Naive thymus-derived CD4-positive, alpha-beta T cell (primary cell): ENCODE measurements around the gene GRID2IP. TPM values are rescaled to one million over a fixed set of nuclear protein-coding genes. Genes with fewer than 3 reads are reported as not detected.

Experiments used
- ATAC-seq: fragments of 150-1000 bp; cut with Tn5 transposase; 2 replicates; pipeline ENCODE4 v1.10.0; 2021; ENCODE audit warnings: mild to moderate bottlenecking, moderate library complexity
- CTCF ChIA-PET: fragments of 350-600 bp; sonication (Branson Sonifier 250); formaldehyde crosslinking; loops from one replicate; lab custom pipeline; 2021; ENCODE audit warnings: antibody characterized with exemption; lab: Charles Lee
- POLR2A ChIA-PET: fragments of 350-600 bp; sonication (Branson Sonifier 250); formaldehyde crosslinking; loops from one replicate; lab custom pipeline; 2021; ENCODE audit warnings: antibody characterized with exemption, inconsistent platforms; lab: Charles Lee
- DNase-seq, 9 donors: peaks; one replicate each; pipeline versions ENCODE4 v3.0.0 to v3.0.0-alpha.2; 2020 to 2022; ENCODE audit warnings: mixed read lengths in 1 of 9
- H3K27ac ChIP-seq: one replicate; pipeline ENCODE4 v1.7.0; 2013; ENCODE audit warnings: mild to moderate bottlenecking, low read depth, low read length, moderate library complexity
- H3K27me3 ChIP-seq, 2 donors: one replicate each; pipeline ENCODE4 v1.7.0; 2013; ENCODE audit warnings: low read length in 2 of 2, mild to moderate bottlenecking in 2 of 2, moderate library complexity in 2 of 2; ENCODE audit not compliant: control insufficient read depth in 2 of 2, insufficient read depth in 2 of 2
- H3K36me3 ChIP-seq, 3 experiments: 1 replicate in 2 of 3; 2 replicates in 1 of 3; pipeline ENCODE4 v1.7.0; 2013; ENCODE audit warnings: low read length in 3 of 3, mild to moderate bottlenecking in 3 of 3, moderate library complexity in 1 of 3; ENCODE audit not compliant: insufficient read depth in 3 of 3, control insufficient read depth in 2 of 3
- H3K4me1 ChIP-seq, 2 donors: one replicate each; pipeline ENCODE4 v1.7.0; 2013; ENCODE audit warnings: low read length in 2 of 2, mild to moderate bottlenecking in 2 of 2, moderate library complexity in 1 of 2; ENCODE audit not compliant: control insufficient read depth in 2 of 2, insufficient read depth in 2 of 2
- H3K4me3 ChIP-seq: 2 replicates; pipeline ENCODE4 v1.7.0; 2013; ENCODE audit warnings: mild to moderate bottlenecking, low read length
- H3K9me3 ChIP-seq, 3 experiments: 1 replicate in 2 of 3; 2 replicates in 1 of 3; pipeline ENCODE4 v1.7.0; 2013; ENCODE audit warnings: low read length in 3 of 3; ENCODE audit not compliant: control insufficient read depth in 2 of 3
- H3K27ac Mint-ChIP-seq, 9 donors: one replicate each; pipeline ENCODE4 v1.8.0; 2020 to 2022; ENCODE audit warnings: mixed read lengths in 9 of 9, mild to moderate bottlenecking in 8 of 9, moderate library complexity in 5 of 9, inconsistent platforms in 2 of 9
- H3K27me3 Mint-ChIP-seq, 5 donors: one replicate each; pipeline ENCODE4 v1.8.0; 2021 to 2022; ENCODE audit warnings: mixed read lengths in 5 of 5, mild to moderate bottlenecking in 1 of 5
- H3K36me3 Mint-ChIP-seq, 5 donors: one replicate each; pipeline ENCODE4 v1.8.0; 2020 to 2022; ENCODE audit warnings: mixed read lengths in 5 of 5, mild to moderate bottlenecking in 3 of 5, inconsistent platforms in 1 of 5
- H3K4me1 Mint-ChIP-seq, 7 donors: one replicate each; pipeline ENCODE4 v1.8.0; 2020 to 2022; ENCODE audit warnings: mixed read lengths in 7 of 7, mild to moderate bottlenecking in 3 of 7, inconsistent platforms in 1 of 7
- H3K4me3 Mint-ChIP-seq, 10 donors: one replicate each; pipeline ENCODE4 v1.8.0; 2020 to 2022; ENCODE audit warnings: mild to moderate bottlenecking in 10 of 10, mixed read lengths in 10 of 10, moderate library complexity in 6 of 10, inconsistent platforms in 2 of 10
- H3K9me3 Mint-ChIP-seq, 11 donors: one replicate each; pipeline ENCODE4 v1.8.0; 2020 to 2022; ENCODE audit warnings: mixed read lengths in 11 of 11, mild to moderate bottlenecking in 4 of 11, inconsistent platforms in 1 of 11, moderate library complexity in 1 of 11
- intact Hi-C, 2 donors: fragments of 100-400 bp; cut with micrococcal nuclease; formaldehyde crosslinking; loops; one replicate each; pipeline ENCODE4 v1.15.1; 2023
- polyA plus RNA-seq, 2 donors: library from polyadenylated mRNA; unstranded; fragments of 300-500 nt; fragmentation: Illumina TruSeq; gene quantifications; one replicate each; pipeline ENCODE4 v1.2.3, GENCODE V29; 2021
- total RNA-seq, 6 experiments: library from RNA in 5 of 6; stranded (reverse) in 5 of 6; gene quantifications; 1 replicate in 5 of 6; 2 replicates in 1 of 6; pipeline ENCODE4 v1.2.3 and lab custom pipeline; 2021 to 2026

Gene GRID2IP
- total RNA-seq (1 to 10 TPM in 2 of 5 experiments, under 1 TPM in 2, not detected in 1; 0.24 to 1.5 (median 1.1) TPM), polyA plus RNA-seq (not detected), total RNA-seq (lab: John Stamatoyannopoulos, UW) (1.3 reads per million, percentile 2 among the genes with 10 or more reads in this experiment)

DNA sequence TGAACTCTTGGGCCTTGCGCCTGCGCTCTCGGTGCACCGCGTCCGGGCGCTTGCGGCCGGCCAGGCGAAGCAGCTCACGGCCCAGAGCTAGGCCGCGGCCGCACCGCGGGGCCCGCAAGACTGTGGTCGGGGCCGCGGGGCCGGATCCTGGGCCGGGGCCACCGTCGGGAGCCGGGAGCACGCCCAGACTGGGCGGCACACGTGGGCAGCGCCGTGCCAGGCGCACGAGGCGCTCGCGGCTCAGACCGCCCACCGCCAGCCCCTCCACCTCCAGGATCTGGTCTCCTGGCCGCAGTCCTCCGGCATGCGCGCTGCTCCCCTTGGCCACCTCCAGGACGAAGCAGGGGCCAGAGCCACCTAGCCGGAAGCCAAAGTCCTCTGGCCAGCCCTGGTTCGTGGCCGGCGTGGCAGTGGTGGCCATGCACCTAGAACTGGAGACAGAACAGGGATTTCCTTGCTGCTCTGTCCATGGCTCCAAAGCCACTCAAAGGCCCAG lies at the start of gene GRID2IP:
TSS of gene GRID2IP (minus strand) at position 446 of the 496 bp plus-strand sequence. CDS start at position 421, 25 bp downstream.
- H3K36me3 ChIP-seq, result no peaks in the 10 kb centered on the region
- DNase-seq (no peak), ATAC-seq (no peak)
- H3K27ac Mint-ChIP-seq, result no peak within 1 kb of the TSS
- intact Hi-C loops, result no loop called here
- no peak within 1 kb of the TSS for H3K4me3 Mint-ChIP-seq
- no peak within 1 kb of the TSS for H3K4me3 ChIP-seq
- CTCF ChIA-PET, result no interaction called here
- H3K27me3 Mint-ChIP-seq, result no peaks in the 10 kb centered on the region
- H3K36me3 Mint-ChIP-seq, result peaks cover 0 to 2% (median 0%) of the 10 kb centered on the region in 5 donors
- peaks cover 2 to 18% (median 14%) of the 10 kb centered on the region in 7 donors for H3K4me1 Mint-ChIP-seq
- no peaks in the 10 kb centered on the region for H3K9me3 ChIP-seq
- peaks cover 0 to 2% (median 0%) of the 10 kb centered on the region in 11 donors for H3K9me3 Mint-ChIP-seq
- POLR2A ChIA-PET, result no interaction called here
- H3K27me3 ChIP-seq, result no peaks in the 10 kb centered on the region
- no peak within 1 kb of the TSS for H3K27ac ChIP-seq
- peaks cover 0 to 11% of the 10 kb centered on the region in 2 donors for H3K4me1 ChIP-seq

DNA sequence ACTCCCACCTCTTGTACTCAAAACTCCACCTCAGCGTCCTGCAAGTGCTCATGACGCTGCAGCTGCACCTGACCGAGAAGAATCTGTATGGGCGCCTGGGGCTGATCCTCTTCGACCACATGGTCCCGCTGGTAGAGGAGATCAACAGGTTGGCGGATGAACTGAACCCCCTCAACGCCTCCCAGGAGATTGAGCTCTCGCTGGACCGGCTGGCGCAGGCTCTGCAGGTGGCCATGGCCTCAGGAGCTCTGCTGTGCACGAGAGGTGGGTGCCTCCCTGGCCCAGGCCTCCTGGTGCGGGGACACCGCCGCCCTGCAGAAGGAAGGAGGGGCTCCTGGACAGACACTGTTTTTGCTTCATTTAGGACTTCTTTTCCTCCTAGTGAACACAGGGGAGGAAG lies 48.8 kb upstream of the GRID2IP start:
- H3K36me3 Mint-ChIP-seq, result peaks cover 0 to 44% (median 16%) of the 10 kb centered on the region in 5 donors
- no peak overlapping the region for H3K4me3 Mint-ChIP-seq
- Histone ChIP-seq H3K27ac (no peak overlapping the region), H3K9me3 (no peaks in the 10 kb centered on the region), H3K36me3 (peaks cover 0 to 91% (median 18%) of the 10 kb centered on the region in 3 experiments), H3K4me3 (no peak overlapping the region), H3K4me1 (no peaks in the 10 kb centered on the region), H3K27me3 (no peaks in the 10 kb centered on the region)
- H3K27me3 Mint-ChIP-seq, result no peaks in the 10 kb centered on the region
- no peak for ATAC-seq
- DNase-seq, result no peak
- no peaks in the 10 kb centered on the region for H3K9me3 Mint-ChIP-seq
- ChIA-PET CTCF (interaction anchor here (0.5 to 1.4 kb wide), 4 partner anchors 9 to 757 kb away, joined by 3 to 5 read pairs (median 4); no protein-coding TSS in a partner anchor), POLR2A (no interaction called here)
- intact Hi-C loops, result no loop called here
- peaks cover 0 to 14% (median 7%) of the 10 kb centered on the region in 7 donors for H3K4me1 Mint-ChIP-seq
- no peak overlapping the region for H3K27ac Mint-ChIP-seq

DNA sequence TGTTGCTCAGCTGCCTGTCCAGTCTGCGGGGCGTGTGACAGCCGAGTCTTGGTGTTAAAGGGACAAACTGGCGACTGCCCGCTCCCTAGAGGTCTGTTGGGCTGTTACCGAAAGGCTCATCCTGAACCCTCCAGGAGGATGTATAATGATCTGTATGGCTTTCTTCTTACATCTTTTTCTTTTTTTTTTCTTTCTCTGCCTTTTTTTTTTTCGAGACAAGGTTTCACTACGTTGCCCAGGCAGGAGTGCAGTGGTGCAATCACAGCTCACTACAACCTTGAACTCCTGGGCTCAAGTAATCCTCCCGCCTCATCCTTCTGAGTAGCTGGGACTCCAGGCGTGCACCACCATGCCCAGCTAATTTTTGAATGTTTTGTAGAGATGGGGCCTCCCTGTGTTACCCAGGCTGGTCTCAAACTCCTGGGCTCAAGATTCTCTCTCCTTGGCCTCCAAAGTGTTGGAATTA lies 39.4 kb upstream of the GRID2IP start:
- CTCF ChIA-PET, result interaction anchor here (0.6 to 1.2 kb wide), 3 partner anchors 13 to 72 kb away, joined by 3 to 8 read pairs (median 3); partner anchors contain the start of gene ZDHHC4
- Mint-ChIP-seq H3K9me3 (peaks cover 0 to 7% (median 0%) of the 10 kb centered on the region in 11 donors), H3K27me3 (no peaks in the 10 kb centered on the region), H3K4me3 (peak overlapping the region; percentile 88 to 98 (median 94)), H3K27ac (peak overlapping the region; percentile 89 to 97 (median 94)), H3K4me1 (peaks cover 10 to 35% (median 18%) of the 10 kb centered on the region in 7 donors), H3K36me3 (peaks cover 0 to 23% (median 18%) of the 10 kb centered on the region in 5 donors)
- ATAC-seq (no peak), DNase-seq (peak in 1 of 9 donors; percentile 22)
- no peaks in the 10 kb centered on the region for H3K9me3 ChIP-seq
- POLR2A ChIA-PET, result interaction anchor here (0.9 to 2.3 kb wide), 10 partner anchors 10 to 768 kb away, joined by 3 to 14 read pairs (median 4); partner anchors contain the start of gene ZDHHC4
- peak overlapping the region; percentile 88 for H3K27ac ChIP-seq
- peaks cover 14 to 19% of the 10 kb centered on the region in 2 donors for H3K4me1 ChIP-seq
- intact Hi-C loops, result loop anchor here (1.0 to 5.0 kb wide), 8 partner anchors 13 to 734 kb away; partner anchors contain the start of genes ZDHHC4 (in 2 of the 2) and ZNF316 (in 1 of the 2)
- H3K36me3 ChIP-seq, result peaks cover 0 to 51% (median 19%) of the 10 kb centered on the region in 3 experiments
- no peaks in the 10 kb centered on the region for H3K27me3 ChIP-seq
- H3K4me3 ChIP-seq, result peak overlapping the region; percentile 77

DNA sequence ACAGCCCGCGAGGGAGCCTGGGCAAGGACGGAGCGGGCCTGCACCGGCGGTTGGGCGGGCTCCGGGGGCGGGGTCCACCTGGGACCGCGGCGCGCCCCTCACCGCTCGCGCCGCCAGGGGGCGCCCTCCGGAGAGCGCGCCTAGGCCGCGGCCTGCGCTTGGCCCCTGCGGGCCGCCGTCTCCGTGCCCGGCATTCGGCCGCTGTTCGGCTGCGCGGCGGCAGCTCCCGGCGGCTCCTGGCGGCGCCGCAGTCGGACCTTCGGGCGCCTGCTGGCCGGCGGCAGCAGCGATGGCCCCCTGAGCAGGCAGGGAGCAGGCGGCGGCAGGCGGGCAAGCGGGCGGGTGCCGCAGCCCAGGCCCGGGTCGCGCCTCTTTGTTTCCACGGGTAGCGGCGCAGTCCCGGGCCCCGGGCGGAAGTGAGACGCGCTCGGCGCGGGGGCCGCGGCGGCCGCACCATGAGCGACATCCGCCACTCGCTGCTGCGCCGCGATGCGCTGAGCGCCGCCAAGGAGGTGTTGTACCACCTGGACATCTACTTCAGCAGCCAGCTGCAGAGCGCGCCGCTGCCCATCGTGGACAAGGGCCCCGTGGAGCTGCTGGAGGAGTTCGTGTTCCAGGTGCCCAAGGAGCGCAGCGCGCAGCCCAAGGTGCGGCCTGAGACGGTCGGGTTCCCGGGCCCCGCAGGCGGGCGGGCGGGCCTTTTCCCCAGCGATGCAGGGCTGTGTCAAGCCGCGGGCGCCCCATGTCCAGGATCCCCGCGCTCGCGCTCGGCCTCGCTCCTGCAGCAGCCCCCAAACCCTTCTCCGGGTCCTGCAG lies 38.8 kb upstream of the GRID2IP start, which contains the start of gene INTS15:
TSS of gene INTS15 (plus strand) at position 193 of the 816 bp plus-strand sequence. CDS start at position 456, 263 bp downstream.
- no peaks in the 10 kb centered on the region for H3K27me3 ChIP-seq
- peaks cover 0 to 7% (median 0%) of the 10 kb centered on the region in 11 donors for H3K9me3 Mint-ChIP-seq
- DNase-seq (peak; percentile 72 to 95 (median 92)), ATAC-seq (peak; percentile 98)
- H3K27ac Mint-ChIP-seq, result peak within 1 kb of the TSS; percentile 90 to 97 (median 94)
- H3K4me3 ChIP-seq, result peak within 1 kb of the TSS; percentile 77
- ChIA-PET CTCF (interaction anchor here (0.6 to 2.3 kb wide), 4 partner anchors 12 to 71 kb away, joined by 3 to 8 read pairs (median 4); partner anchors contain the start of gene ZDHHC4), POLR2A (interaction anchor here (0.9 to 2.3 kb wide), 11 partner anchors 10 to 767 kb away, joined by 3 to 14 read pairs (median 4); partner anchors contain the start of gene ZDHHC4)
- H3K4me1 ChIP-seq, result peaks cover 14 to 19% of the 10 kb centered on the region in 2 donors
- H3K9me3 ChIP-seq, result no peaks in the 10 kb centered on the region
- intact Hi-C loops, result loop anchor here (1.0 to 5.0 kb wide), 8 partner anchors 13 to 734 kb away; partner anchors contain the start of genes ZDHHC4 (in 2 of the 2) and ZNF316 (in 2 of the 2)
- H3K36me3 Mint-ChIP-seq, result peaks cover 1 to 24% (median 19%) of the 10 kb centered on the region in 5 donors
- H3K36me3 ChIP-seq, result peaks cover 0 to 51% (median 13%) of the 10 kb centered on the region in 3 experiments
- peaks cover 10 to 35% (median 18%) of the 10 kb centered on the region in 7 donors for H3K4me1 Mint-ChIP-seq
- peak within 1 kb of the TSS; percentile 88 to 98 (median 94) for H3K4me3 Mint-ChIP-seq
- H3K27me3 Mint-ChIP-seq, result no peaks in the 10 kb centered on the region
- H3K27ac ChIP-seq, result peak within 1 kb of the TSS; percentile 88

DNA sequence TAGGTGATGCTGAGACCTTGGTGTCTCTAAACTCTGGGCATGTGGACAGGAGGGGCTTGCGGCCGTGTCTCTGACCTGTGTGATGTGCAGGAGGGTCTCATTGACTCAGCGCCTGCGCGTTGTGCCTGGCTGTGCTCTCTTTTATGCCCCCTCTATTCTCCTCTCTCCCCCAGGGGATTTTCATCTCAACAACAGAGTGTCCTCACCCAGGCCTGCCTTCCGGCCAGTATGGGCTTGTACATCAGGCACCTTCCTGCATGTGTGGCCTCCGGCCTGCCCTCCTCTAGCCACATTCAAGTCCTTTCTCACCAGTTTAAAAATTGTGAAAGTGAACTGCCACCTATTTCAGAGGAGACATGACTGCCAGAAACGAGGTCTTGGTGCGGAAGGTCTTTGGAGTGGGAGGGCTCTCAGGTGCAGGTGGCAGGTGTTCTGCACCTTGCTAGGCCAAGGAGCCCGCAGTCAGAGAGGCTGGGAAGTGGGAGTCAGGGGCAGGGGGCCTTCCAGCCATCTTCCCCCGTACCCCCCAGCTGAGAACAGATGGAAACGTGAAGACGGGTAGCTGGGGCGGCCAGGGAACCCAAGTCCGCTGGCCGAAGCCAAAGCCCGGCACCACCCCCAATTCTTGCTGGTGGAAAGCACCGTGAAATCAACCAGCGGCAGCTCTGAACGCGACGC lies 38.0 kb upstream of the GRID2IP start:
- peak overlapping the region; percentile 58 to 85 (median 70) for H3K4me3 Mint-ChIP-seq
- peaks cover 6 to 30% (median 19%) of the 10 kb centered on the region in 5 donors for H3K36me3 Mint-ChIP-seq
- DNase-seq, result no peak
- Histone ChIP-seq H3K9me3 (no peaks in the 10 kb centered on the region), H3K4me1 (peaks cover 14 to 19% of the 10 kb centered on the region in 2 donors), H3K27me3 (no peaks in the 10 kb centered on the region), H3K36me3 (peaks cover 0 to 52% (median 9%) of the 10 kb centered on the region in 3 experiments), H3K4me3 (peak overlapping the region; percentile 20), H3K27ac (peak overlapping the region; percentile 21)
- no peaks in the 10 kb centered on the region for H3K27me3 Mint-ChIP-seq
- H3K4me1 Mint-ChIP-seq, result peaks cover 10 to 35% (median 18%) of the 10 kb centered on the region in 7 donors
- ChIA-PET CTCF (interaction anchor here (0.6 to 2.3 kb wide), 4 partner anchors 11 to 825 kb away, joined by 3 to 6 read pairs (median 3); partner anchors contain the start of gene ZDHHC4), POLR2A (interaction anchor here (0.9 to 2.3 kb wide), 7 partner anchors 9 to 766 kb away, joined by 3 to 14 read pairs (median 4); partner anchors contain the start of gene ZDHHC4)
- peak overlapping the region; percentile 62 to 91 (median 79) for H3K27ac Mint-ChIP-seq
- ATAC-seq, result no peak
- intact Hi-C loops, result loop anchor here in 1 of 2 donors (1.0 kb wide), 1 partner anchor 48 kb away; the partner anchor contains the start of gene ZNF316
- peaks cover 0 to 7% (median 0%) of the 10 kb centered on the region in 11 donors for H3K9me3 Mint-ChIP-seq
